NCI-H2029 (cell line): ENCODE data around the gene TMEM120A.
"Not testable (repeated sequence)": the region's sequence is repeated elsewhere in the genome, so short reads cannot be mapped to it uniquely, and the experiment has no call there.

Experiments
- DNase-seq: peaks from one replicate; lab custom pipeline; 2025; lab: John Stamatoyannopoulos, UW

TMEM120A gene

DNA sequence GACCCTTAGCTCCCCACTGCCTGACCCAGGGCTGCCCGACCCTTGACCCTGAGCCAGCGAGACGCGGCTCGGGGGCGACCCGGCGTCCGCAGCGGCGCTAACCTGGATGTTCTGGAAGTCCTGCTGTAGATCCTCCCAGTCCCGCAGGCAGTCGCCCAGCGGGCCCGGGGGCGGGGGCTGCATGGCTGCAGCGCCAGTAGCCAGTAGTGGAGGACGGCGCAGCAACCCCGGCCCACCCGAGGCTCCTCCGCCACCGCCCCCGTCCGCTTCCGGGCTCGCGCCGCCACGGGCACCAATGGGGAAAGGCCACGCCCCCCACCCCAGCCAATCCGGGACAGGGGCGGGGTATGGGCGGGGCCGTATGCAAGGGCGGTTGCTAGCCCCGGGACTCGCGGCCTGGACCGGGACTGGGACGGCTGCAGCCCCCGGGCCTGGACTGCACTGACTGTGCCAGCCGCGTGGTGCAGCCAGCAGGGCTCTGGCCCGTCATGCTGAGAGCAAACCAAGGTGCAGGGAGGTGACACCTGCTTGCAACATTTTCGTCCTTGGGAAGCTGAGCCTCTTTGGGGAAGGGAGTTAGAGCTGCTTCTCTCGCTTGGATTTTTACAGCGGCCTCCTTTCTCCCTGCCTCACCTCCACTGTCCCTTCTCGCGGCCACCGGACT is at the start of gene TMEM120A:
TSS of gene TMEM120A (minus strand) at position 208 of the 664 bp plus-strand sequence. CDS start at position 183, 25 bp downstream.
- peak; percentile 56 for DNase-seq

DNA sequence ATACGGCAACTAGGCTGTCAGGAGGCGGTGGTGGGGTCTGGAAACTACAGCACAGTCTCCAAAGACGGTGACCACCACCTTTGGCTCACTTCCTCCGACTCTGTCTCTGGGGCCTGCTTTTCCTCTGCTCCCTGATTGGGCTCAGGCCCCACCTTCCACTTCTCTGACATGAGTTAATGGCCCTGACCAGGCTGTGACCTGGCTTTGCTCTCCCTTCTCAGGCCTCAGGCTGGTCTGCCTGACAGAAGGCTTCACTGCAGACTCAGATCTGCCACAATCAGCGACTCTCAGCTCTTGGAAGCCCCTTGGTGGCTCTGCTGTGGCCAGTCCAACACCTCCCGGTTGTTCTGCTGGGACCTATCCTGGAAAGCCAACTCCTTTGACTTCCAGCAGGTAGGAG is 45.7 kb upstream of the TMEM120A start:
- DNase-seq: no peak

DNA sequence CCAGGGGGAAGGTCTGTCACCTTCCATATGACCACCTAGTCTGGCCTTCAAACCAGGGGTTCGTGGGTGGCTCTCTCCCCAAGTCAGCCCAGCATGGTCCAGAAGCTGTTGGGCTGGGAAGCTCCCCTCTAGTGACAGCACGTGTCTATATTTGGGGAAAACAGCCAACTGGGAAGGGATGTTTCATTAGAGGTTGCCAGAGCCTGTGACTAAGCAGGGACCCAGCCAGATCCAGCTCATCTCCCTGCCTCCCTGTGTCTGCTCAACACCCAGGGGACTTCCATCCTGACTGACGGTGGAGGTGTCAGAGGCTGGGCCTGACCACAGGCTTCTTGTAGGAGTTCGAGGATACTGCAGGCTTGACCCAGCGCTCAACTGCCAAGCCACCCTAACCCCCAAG is 42.9 kb upstream of the TMEM120A start:
- no peak for DNase-seq

DNA sequence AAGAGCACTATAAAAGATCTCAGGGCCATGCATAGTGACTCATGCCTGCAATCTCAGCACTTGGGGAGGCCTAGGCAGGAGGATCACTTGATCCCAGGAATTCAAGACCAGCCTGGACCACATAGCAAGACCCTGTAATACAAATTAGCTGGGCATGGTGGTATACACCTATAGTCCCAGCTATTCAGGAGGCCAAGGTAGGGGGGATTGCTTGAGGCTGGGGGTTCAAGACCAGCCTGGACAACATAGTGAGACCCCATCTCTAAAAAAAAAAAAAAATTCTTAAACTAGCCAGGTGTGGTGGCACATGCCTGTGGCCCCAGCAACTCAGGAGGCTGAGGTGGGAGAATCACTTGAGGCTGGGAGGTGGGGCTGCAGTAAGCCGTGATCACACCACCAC is 37.6 kb upstream of the TMEM120A start:
- no peak for DNase-seq

DNA sequence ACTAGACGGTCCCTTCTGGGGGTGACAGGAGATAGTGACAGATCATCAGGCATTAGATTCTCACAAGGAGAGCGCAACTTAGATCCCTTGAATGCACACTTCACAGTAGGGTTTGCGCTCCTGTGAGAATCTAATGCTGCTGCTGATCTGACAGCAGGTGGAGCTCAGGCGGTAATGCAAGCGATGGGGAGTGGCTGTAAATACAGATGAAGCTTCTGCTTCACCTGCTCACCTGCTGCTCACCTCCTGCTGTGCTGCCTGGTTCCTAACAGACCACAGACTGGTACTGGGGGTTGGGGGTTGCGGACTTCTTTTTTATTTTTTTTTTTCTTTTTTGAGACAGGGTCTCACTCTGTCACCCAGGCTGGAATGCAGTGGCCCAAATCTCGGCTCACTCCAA is 35.3 kb upstream of the TMEM120A start:
- not testable (repeated sequence) for DNase-seq

DNA sequence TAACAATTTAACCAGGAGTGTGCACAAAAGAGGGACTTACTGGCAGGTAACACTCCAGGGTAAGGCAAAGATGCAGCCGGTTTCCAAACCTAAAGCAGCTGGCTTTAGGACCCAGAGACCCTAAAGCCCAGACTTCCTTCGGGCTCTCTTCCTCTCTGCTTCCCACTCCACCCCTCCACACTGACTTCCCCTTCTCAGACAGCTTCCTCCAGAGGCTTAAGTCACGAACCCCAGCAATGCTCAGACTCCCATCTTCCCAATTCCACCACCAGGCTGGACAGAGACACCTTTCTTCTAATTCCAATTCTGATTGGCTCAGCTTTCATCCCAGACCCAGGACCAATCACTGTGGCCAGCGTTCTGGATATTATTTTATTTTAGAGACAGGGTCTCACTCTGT is 28.6 kb upstream of the TMEM120A start:
- no peak for DNase-seq

DNA sequence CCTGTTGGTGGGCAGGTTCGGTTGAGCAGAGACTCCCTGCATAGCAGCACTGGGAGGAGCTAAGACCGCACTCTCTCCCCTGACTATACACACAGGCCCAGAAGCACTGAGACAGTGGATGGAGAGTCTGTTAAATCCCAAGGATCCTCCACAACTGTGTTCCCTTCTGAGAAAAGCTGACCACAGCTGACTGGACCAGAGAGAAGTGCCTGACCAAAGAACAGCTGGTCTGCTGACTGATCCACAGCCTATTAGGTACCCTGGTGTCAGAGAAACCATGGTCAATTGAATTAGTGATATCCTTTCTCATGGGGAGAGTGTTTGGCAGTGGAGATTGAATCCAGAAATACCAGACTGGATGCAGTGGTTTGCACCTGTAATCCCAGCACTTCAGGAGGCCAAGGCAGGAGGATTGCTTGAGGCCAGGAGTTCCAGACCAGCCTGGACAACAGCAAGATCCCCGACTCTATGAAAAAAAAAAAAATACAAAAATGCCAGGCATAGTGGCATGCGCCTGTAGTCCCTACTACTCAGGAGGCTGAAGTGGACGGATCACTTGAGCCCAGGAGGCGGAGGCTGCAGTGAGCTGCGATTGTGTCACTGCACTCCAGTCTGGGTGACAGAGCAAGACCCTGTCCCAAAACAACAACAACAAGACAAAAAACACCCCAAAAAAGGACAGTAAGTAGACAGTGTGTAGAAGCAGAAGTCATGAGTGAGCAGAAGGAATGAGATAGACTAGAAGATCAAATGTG is 27.8 kb upstream of the TMEM120A start:
- no peak for DNase-seq

DNA sequence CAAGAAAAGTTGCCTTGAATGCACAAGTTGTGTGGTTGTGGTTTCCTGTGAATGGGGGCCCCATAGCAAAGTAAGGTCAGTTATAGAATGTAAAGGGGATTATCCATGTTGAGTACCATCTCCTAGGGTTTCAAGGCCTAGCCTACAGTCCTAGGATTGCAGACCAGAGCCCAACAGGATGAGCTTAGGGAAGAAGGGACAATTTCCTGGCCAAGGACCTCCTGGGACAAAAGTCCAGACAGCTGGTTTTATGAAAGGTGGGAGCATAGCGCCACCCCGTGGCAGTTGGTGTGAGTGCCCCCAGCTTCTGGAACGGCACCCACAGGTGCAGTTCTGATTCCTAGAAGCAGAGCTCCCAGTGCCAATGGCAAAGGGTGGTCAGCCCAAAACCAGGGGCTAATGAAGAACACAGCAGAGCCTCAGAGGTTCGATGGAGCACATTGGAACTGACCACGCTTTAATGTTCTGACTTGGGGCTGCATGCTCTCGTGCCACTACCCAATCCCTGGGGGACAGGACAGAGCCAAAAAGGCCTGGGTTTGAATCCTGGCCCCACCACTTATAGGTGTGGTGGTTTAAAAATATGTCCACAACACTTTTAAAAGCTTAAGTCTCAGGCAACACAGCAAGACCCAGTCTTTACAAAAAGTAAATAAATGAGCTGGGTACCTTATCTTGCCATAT is 25.8 kb upstream of the TMEM120A start:
- peak; percentile 33 for DNase-seq

DNA sequence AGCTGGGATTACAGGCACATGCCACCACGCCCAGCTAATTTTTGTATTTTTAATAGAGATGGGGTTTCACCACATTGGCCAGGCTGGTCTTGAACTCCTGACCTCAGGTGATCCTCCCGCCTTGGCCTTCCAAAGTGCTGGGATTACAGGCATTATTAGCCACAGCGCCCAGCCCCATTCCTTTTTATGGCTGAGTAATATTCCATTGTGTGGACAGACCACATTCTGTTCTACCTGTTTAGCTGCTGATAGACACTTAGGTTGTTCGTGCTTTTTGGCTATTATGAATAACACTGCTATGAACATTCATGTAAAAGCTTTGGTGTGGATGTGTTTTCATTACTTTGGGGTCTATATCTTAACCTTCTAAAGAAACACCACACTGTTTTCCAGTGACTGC is 24.1 kb upstream of the TMEM120A start:
- DNase-seq: not testable (repeated sequence)

DNA sequence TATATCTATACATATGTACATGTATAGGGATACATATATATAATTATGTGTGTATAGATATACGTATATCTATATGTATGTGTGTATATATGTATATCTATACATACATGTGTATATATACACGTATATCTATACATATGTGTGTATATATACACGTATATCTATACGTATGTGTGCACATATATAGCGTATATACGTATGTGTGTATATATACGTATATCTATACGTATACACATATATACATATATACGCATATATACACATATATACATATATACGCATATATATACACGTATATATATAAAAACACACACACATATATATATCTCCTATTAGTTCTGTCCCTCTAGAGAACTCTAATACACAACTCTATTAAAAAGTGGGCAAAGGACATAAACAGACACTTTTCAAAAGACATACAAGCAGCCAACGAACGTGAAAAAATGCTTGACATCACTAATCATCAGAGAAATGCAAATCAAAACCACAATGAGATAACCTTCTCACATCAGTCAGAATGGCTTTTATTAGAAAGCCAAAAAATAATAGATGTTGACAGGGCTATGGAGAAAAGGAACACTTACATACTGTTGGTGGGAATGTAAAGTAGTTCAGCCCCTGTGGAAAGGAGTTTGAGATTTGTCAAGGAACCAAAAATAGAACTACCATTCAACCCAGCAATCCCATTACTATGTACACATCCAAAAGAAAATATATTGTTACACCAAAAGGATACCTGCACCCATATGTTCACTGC is 22.0 kb upstream of the TMEM120A start:
- DNase-seq: no peak

DNA sequence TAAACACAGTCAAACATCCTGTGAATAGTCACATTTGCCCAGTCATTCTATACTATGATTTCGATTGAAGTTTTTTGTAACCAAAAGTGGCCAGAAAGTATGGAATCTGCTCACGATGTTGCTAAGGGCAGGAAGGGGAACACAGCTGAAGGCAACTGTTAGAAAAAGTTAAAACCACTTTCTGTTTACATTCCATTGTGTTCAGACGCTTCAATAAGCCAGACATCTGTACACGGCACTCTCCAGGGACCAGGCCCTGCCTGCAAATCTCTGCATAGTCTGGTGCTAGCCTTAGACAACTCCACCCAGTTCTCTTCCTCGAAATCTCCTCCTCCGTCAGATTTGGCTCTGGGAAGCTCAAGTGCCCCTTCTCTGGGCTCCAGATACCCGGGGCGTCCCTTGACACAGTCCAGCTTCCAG is 17.1 kb upstream of the TMEM120A start:
- no peak for DNase-seq

DNA sequence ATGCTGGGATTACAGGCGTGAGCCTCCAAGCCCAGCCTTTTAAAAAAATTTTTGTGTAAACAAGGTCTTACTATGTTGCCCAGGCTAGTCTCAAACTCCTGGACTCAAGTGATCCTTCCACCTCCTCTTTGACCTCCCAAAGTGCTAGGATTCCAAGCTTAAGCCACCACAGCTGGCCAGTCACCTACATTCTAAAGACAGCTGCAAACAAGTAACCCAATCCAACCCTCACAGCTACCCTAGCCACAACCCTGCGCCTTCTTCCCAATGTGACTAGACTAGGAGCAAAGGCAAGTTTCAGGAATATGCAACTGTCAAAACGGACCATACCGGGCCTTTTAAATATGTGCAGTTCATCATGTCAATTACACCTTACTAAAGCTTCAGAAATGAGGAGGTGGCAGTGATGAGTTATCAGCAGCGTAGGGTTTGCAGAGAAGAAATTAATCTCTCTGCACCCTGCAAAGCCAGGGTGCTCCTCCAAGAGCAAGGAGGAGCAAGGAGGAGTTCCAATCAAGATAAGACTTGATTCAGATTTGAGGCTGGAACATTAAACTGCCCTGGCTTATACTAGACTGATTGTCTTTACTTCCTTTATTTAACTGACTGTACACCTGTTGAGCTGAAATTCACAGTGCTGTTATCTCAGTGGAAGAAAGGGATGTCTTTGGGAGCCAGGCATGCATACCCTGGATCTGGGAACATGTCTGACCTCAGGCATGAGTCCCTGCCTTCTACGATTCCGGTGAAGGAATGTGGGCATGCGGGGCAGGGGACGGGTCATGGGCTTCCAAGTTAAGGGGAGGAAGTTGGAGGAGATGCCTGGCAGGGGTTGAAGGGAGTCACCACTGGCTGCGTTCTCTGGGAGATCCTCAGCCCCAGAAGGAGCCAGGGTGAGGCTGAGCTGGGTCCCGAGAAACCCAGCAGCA is 15.5 kb upstream of the TMEM120A start:
- no peak for DNase-seq

DNA sequence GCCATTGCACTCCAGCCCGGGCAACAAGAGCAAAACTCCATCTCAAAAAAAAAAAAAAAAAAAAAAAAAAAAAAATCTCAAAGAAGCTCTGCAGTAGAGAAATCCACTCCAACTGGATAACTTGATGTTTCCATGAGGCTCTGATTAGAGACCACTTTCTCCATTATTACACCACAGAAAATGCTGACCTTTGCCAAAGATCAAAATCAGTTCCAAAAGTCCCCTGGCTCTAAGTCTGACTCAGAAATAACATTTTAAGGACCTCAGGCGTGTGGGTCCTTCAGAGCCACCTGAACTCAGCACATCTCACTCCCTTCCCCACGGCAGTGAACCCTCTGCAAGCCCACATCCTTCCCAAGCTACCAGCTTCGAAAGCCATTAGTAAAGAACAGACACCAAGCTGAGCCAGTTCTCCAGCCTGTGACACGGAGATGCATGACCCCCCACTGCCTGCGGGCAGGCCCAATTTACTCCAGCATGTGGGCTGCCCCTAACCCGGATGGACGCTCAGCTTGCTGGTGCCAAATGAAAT is 13.8 kb upstream of the TMEM120A start:
- DNase-seq: no peak

DNA sequence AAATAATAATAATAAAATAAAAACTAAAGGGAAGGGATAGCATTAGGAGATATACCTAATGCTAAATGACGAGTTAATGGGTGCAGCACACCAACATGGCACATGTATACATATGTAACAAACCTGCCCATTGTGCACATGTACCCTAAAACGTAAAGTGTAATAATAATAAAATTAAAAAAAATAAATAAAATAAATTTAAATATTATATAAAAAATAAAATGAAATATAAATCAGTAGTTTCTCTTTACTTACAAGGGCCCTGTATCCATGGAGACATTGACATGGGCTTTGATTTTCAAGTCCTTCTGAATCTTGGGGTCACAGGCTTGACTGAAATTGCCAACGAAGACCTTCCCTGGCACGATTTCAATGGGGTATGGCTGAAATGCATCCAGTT is 10.6 kb upstream of the TMEM120A start:
- DNase-seq: not testable (repeated sequence)

DNA sequence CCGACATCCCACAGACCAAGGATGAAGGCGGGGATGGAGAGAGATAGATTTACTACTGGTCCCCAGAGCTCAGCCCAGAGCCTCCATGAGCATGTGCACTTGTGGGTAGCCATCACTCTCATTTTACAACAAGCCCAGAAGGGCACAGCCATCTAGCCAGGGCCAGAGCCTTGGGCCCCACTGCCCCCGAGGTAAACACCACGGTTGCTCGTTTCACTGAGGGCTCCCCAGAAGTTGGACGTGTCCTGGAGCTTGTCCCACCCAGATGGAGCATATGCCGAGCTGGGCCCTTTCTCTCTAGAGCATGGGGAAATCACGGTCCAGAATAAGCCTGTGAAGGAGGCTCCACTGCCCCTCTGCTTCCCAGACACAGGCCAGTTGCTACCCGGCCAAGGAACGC is 9.0 kb upstream of the TMEM120A start:
- no peak for DNase-seq

DNA sequence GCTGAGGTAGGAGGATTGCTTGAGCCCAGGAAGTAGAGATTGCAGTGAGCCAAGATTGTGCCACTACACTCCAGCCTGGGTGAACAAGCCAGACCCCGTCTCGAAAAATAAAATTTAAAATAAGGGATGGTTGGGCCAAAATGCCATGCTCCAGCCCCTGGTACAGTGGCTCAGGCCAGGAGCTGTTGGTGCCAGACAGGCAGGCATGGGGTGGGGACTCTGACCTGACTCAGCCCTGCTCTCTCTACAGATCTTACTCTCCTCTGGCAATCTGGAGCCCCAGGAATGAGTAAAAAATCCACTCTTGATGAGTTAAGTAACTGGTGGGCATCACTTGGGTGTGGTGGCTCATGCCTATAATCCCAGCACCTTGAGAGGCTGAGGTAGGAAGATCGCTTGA is 8.4 kb upstream of the TMEM120A start:
- DNase-seq: no peak

DNA sequence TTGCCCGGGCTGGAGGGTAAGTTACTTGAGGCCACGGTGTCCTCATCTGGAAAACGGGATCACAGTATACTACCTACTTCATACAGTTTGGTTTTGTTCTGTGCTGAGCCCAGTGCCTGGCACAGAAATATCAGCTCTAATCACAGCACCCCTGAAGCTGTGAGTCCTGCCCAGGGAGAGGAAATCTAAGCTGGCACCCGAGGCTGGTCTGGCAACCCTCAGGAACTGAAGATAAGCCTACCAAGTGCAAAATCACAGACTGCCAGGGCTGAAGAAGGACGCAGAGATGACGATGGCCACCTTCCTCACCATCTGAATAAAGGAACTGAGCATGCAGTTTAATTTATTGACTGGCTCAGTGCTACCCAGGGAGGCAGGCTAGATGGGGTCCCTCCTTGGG is 7.7 kb upstream of the TMEM120A start:
- no peak for DNase-seq

DNA sequence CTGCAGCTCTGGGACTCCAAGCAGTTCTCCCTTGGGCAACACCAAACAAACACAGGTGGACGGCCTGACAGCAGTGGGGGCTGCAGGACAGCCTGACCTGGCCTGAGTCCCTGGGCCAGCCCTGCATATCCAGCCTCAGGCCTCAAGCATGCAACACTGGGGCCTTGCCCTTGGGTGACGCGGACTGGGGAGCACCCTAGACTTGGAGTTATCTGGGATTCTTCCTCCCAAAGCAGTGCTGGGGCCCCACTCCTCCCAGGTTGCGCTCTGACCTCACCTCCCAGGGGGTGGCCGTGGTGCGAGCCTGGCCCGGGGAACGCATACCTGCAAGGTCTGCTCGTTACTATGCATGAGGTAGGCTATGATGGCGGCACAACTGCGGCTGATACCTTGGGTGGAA is 6.2 kb upstream of the TMEM120A start:
- DNase-seq: no peak

DNA sequence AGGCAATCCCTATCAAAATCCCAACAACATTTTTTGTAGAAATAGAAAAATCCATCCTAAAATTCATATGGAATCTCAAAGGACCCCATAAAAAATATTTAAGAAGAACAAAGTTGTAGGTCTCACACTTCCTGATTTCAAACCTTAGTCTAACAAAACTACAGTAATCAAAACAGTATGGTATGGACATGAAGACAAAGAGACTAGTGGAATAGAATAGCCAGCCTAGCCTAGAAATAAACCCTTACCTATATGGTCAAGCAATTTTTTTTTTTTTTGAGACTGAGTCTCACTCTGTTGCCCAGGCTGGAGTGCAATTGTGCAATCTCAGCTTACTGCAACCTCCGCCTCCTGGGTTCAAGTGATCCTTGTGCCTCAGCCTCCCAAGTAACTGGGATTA is 3.6 kb upstream of the TMEM120A start:
- DNase-seq: no peak

DNA sequence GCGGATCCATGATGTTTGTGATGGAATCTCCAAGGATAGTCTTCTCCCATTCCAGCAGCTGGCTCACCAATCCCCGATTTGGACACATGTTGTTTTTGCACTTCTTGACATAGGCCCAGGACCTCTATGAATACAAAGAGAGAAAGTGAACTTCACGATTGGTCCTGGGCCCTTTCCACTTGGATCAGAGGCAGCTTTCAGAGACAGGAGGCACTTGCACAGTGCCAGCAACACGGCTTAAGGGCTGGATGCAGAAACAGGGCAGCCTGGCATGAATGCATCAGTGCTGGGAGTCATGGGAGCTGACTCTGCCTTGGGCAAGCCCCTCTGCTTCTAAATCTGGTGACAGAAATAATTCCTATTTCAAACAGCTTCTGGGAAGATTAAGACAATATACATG is 2.1 kb upstream of the TMEM120A start:
- no peak for DNase-seq

DNA sequence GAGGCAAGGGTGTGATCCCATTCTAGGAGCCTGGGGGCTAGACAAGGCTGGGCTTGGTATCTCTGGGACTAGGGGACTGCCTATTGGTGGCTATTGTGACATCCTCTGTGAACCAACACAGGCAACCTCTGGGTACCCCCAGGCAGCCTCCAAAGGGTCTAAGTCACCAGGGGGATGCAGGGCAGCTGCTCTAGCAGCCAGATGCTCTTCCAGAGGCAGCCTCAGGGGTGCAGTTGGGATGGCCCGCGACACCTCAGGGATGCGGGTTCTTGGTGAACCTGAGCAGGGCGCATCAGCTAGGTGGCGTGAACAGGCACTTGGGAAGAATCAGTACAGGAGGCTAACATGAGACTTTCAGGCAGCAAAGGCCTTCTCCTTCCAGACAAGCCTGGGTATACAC is 1.6 kb upstream of the TMEM120A start:
- DNase-seq: no peak
